Activated naive CD8-positive, alpha-beta T cell treated with anti-CD3 and anti-CD28 coated beads for 36 hours (primary cell): ENCODE results near the gene HCFC1R1. TPM values are rescaled to one million over a fixed set of nuclear protein-coding genes. Genes with fewer than 3 reads are reported as not detected.

Experiments used
- DNase-seq: peaks from one replicate; pipeline ENCODE4 v3.0.0; 2021
- H3K27ac Mint-ChIP-seq: one replicate; pipeline ENCODE4 v1.8.0; 2022; ENCODE audit warnings: mild to moderate bottlenecking, moderate library complexity, mixed read lengths
- H3K27me3 Mint-ChIP-seq: one replicate; pipeline ENCODE4 v1.8.0; 2022; ENCODE audit warnings: mild to moderate bottlenecking, mixed read lengths
- H3K36me3 Mint-ChIP-seq: one replicate; pipeline ENCODE4 v1.8.0; 2021; ENCODE audit warnings: mild to moderate bottlenecking, mixed read lengths
- H3K4me1 Mint-ChIP-seq: one replicate; pipeline ENCODE4 v1.8.0; 2021; ENCODE audit warnings: mixed read lengths
- H3K4me3 Mint-ChIP-seq: one replicate; pipeline ENCODE4 v1.8.0; 2022; ENCODE audit warnings: mild to moderate bottlenecking, moderate library complexity, mixed read lengths
- H3K9me3 Mint-ChIP-seq: one replicate; pipeline ENCODE4 v1.8.0; 2022; ENCODE audit warnings: mixed read lengths
- total RNA-seq, 2 experiments: library from RNA; stranded (reverse); gene quantifications; one replicate each; pipeline ENCODE4 v1.2.3, GENCODE V29; 2021

HCFC1R1 gene
- total RNA-seq, 2 experiments from 2014 or later, result 23.4 to 23.7 TPM

DNA sequence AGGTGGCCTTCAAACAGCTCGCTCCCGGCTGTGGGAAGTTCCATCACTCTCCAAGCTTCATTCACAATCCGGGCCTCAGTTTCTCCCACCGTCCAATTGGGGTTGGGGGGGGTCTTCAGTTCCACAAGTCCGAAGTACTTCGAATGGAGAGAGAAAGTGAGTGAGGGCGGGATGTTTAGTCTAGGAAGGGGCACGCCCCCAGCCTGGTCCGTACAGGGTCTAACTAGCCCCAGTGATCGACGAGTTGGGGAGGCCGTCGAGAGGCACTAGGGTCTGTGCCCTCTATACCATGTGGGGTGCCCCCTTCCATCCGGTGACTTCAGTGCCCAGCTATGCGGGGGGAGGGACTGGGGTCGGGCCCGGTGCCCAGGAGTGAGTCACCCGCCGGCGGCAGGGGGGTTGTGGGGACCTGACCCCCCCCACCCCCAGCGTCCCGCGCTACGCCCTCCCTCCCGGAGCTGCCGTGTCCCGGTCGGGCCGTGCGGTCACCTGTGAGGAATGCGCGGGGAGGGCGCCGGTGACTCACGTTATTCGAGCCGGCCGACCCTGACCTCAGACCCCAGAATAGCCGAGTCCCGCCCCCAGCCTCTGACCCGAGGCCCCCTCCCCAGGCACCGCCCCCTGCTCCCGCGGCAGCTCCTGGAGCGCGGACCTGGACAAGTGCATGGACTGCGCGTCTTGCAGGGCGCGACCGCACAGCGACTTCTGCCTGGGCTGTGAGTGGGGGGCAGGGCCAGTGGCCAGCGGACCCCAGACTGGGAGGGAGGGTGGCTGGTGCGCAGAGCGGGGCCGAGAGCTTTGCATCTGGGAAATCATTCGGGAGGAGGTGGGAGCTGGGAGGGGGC lies 2.9 kb downstream of the HCFC1R1 start:
- Mint-ChIP-seq H3K4me3 (peak overlapping the region; percentile 95), H3K36me3 (peaks cover 3% of the 10 kb centered on the region), H3K27ac (peak overlapping the region; percentile 98), H3K9me3 (no peaks in the 10 kb centered on the region), H3K27me3 (peaks cover 12% of the 10 kb centered on the region), H3K4me1 (peaks cover 40% of the 10 kb centered on the region)
- peak; percentile 48 for DNase-seq

GRCh38 chr16:3020247-3020603 lies 3.5 kb downstream of the HCFC1R1 start, which contains the start of gene TNFRSF12A:
Gene TNFRSF12A, plus strand, starts transcription at chr16:3020368. Its CDS starts 30 bp downstream, at chr16:3020398.
- Mint-ChIP-seq H3K4me3 (peak within 1 kb of the TSS; percentile 95), H3K27me3 (peaks cover 12% of the 10 kb centered on the region), H3K9me3 (no peaks in the 10 kb centered on the region), H3K4me1 (peaks cover 40% of the 10 kb centered on the region), H3K27ac (peak within 1 kb of the TSS; percentile 98), H3K36me3 (peaks cover 3% of the 10 kb centered on the region)
- DNase-seq, result peak; percentile 78

DNA sequence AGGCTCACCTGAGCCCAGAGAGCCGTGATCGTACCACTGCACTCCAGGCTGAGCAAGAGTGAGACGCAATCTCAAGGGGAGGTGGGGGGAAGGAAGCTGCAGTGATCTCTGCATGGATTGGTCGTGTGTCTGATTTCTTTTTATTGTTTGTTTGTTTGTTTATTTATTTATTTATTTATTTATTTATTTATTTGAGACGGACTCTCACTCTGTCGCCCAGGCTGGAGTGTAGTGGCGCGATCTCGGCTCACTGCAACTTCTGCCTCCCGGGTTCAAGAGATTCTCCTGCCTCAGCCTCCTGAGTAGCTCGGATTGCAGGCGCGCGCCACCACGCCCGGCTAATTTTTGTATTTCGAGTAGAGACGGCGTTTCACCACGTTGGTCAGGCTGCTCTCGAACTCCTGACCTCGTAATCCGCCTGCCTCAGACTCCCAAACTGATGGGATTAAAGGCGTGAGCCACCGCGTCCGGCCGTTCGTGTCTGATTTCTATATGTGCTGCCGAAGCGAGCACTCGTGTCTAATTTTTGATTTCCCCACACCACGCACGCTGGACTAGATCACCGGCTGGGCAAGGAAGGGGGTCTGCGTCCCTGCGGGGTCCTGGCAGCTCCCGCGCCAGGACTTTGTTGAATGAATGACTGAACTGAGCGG lies 4.0 kb downstream of the HCFC1R1 start:
- no peak for DNase-seq
- H3K36me3 Mint-ChIP-seq, result peaks cover 3% of the 10 kb centered on the region
- H3K4me3 Mint-ChIP-seq, result peak overlapping the region; percentile 82
- no peaks in the 10 kb centered on the region for H3K9me3 Mint-ChIP-seq
- H3K27me3 Mint-ChIP-seq, result peaks cover 12% of the 10 kb centered on the region
- H3K27ac Mint-ChIP-seq, result no peak overlapping the region
- peaks cover 40% of the 10 kb centered on the region for H3K4me1 Mint-ChIP-seq

GRCh38 chr16:3017794-3018506 lies 5.8 kb downstream of the HCFC1R1 start, which contains the start of gene CLDN6:
Gene CLDN6, minus strand, starts transcription at chr16:3018183. Its CDS starts 2,162 bp downstream, at chr16:3016021.
- no peak for DNase-seq
- H3K27me3 Mint-ChIP-seq, result peaks cover 17% of the 10 kb centered on the region
- peaks cover 30% of the 10 kb centered on the region for H3K4me1 Mint-ChIP-seq
- no peaks in the 10 kb centered on the region for H3K9me3 Mint-ChIP-seq
- H3K27ac Mint-ChIP-seq, result no peak within 1 kb of the TSS
- H3K4me3 Mint-ChIP-seq, result no peak within 1 kb of the TSS
- no peaks in the 10 kb centered on the region for H3K36me3 Mint-ChIP-seq

- no peak for DNase-seq
- H3K4me3 Mint-ChIP-seq, result no peak overlapping the region
- no peaks in the 10 kb centered on the region for H3K36me3 Mint-ChIP-seq
- peaks cover 23% of the 10 kb centered on the region for H3K27me3 Mint-ChIP-seq
- H3K9me3 Mint-ChIP-seq, result no peaks in the 10 kb centered on the region
- peaks cover 26% of the 10 kb centered on the region for H3K4me1 Mint-ChIP-seq
- H3K27ac Mint-ChIP-seq, result no peak overlapping the region
These were observed 6.4 kb downstream of the HCFC1R1 start for GRCh38 chr16:3017344-3017743.

- peaks cover 31% of the 10 kb centered on the region for H3K27me3 Mint-ChIP-seq
- no peaks in the 10 kb centered on the region for H3K9me3 Mint-ChIP-seq
- H3K36me3 Mint-ChIP-seq, result no peaks in the 10 kb centered on the region
- no peak overlapping the region for H3K4me3 Mint-ChIP-seq
- no peak overlapping the region for H3K27ac Mint-ChIP-seq
- H3K4me1 Mint-ChIP-seq, result peaks cover 14% of the 10 kb centered on the region
- no peak for DNase-seq
These were observed 7.7 kb downstream of the HCFC1R1 start for GRCh38 chr16:3015865-3016521.

- no peak for DNase-seq
- Mint-ChIP-seq H3K9me3 (no peaks in the 10 kb centered on the region), H3K27ac (no peak overlapping the region), H3K4me1 (peaks cover 9% of the 10 kb centered on the region), H3K36me3 (no peaks in the 10 kb centered on the region), H3K27me3 (peaks cover 31% of the 10 kb centered on the region), H3K4me3 (no peak overlapping the region)
These were observed 8.8 kb downstream of the HCFC1R1 start for GRCh38 chr16:3014971-3015370.

DNA sequence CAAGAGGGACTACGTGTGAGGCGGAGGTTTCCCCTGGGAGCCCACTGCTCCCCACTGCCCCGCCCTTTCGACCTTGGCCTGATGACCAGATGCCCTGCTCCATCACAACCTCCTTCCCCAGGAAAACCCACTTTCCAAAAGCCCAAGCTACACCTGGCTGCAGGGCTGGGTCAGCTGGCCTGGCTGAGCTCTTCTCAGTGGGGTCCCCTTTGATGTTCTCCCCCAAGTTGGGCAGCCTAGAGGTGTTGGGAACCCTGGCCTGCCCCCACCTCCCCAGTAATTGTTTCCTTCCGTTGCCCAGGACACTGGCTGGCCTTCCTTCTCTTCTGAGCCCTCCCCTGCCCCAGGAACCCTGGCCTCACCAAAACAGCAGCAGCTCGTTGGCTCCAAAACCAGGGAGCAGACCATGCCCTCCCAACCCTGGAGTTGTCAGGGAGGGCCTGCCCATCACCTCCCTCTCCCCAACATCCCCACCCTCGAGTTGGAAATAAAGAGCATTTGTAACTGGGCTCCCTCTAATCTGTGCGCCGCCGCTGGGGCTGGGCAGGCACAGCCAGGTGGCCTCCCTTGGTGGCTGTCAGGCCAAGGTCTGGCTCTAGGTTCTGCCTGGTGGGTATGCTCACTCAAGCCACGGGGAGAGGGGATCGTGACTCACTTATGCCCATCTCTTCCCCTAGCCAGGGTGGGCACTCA lies 9.6 kb downstream of the HCFC1R1 start:
- Mint-ChIP-seq H3K9me3 (no peaks in the 10 kb centered on the region), H3K4me3 (no peak overlapping the region), H3K27ac (no peak overlapping the region), H3K27me3 (peaks cover 31% of the 10 kb centered on the region), H3K4me1 (peaks cover 5% of the 10 kb centered on the region), H3K36me3 (no peaks in the 10 kb centered on the region)
- no peak for DNase-seq

GRCh38 chr16:3013491-3013951 lies 10.2 kb downstream of the HCFC1R1 start:
- no peak for DNase-seq
- Mint-ChIP-seq H3K27ac (no peak overlapping the region), H3K9me3 (no peaks in the 10 kb centered on the region), H3K4me1 (peaks cover 8% of the 10 kb centered on the region), H3K36me3 (no peaks in the 10 kb centered on the region), H3K27me3 (peaks cover 25% of the 10 kb centered on the region), H3K4me3 (no peak overlapping the region)

DNA sequence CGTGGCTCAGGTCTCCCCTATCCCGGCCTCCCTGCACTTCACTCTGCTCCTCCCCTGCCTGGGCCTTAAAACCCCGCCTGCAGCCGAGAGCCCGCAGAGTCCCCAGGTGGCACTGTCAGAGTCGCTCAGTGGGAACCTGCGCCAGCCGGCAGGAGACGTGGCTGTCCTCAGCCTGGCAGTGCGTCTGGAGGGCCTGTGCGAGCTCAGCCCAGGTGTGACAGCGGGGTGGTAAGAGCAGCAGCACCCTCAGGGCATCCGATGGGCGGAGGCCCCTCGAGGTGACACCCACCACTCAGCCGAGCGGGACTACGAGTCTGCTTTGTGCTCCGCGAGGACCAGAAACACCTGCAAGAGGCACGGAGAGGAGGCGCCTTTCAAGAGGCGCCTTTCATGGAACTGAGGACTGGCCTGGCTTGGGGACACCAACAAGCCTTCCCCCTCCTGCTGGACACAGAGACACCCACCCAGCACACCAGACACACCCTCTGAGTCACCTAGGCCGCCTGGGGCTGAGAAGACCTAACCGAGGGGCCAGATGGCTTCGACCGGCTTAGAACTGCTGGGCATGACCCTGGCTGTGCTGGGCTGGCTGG lies 10.8 kb downstream of the HCFC1R1 start, which contains the start of gene CLDN9:
Gene CLDN9 (plus strand): TSS at position 96 of the 593 bp plus-strand sequence. CDS start 440 bp downstream, at position 536.
- no peak within 1 kb of the TSS for H3K27ac Mint-ChIP-seq
- H3K9me3 Mint-ChIP-seq, result no peaks in the 10 kb centered on the region
- H3K4me3 Mint-ChIP-seq, result no peak within 1 kb of the TSS
- DNase-seq, result no peak
- peaks cover 19% of the 10 kb centered on the region for H3K27me3 Mint-ChIP-seq
- peaks cover 11% of the 10 kb centered on the region for H3K4me1 Mint-ChIP-seq
- H3K36me3 Mint-ChIP-seq, result no peaks in the 10 kb centered on the region

DNA sequence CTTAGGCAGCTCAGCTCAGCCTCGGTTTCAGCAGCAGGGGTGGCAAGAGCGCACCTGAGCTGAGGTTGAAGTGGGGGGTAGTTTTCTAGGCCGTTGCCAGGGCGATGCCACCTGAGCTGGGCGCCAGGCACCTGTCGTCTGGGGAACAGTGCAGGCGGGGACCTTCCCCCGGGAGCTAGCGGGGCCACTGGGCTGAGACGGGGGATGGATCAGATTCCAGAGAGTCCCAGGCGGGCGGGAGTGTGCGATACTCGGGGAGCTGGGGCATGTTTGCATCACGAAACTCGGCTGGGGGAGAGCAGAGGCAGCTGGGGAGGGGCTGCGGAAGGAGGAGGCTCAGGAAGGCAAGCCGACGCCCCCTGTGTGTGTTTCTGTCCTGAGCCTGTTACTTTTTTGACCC lies 11.5 kb downstream of the HCFC1R1 start:
- Mint-ChIP-seq H3K27me3 (peaks cover 19% of the 10 kb centered on the region), H3K4me1 (peaks cover 17% of the 10 kb centered on the region), H3K4me3 (no peak overlapping the region), H3K9me3 (no peaks in the 10 kb centered on the region), H3K27ac (no peak overlapping the region), H3K36me3 (no peaks in the 10 kb centered on the region)
- DNase-seq, result no peak

DNA sequence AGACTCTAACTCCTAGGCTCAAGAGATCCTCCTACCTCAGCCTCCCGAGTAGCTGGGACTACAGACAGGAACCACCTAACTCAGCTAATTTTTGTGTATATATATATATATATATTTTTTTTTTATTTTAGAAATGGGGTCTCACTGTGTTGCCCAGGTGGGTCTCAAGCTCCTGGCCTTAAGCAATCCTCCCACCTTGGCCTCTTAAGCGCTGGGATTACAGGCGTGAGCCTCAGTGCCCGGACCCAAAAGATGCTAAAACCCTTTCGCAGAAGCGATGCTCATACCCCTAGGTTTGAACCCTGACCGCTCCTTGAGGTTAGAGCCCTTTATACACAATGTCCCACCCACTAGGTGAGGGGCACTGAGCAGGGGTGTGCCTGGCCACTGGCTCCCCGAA lies 13.2 kb downstream of the HCFC1R1 start:
- Mint-ChIP-seq H3K4me3 (no peak overlapping the region), H3K27me3 (peaks cover 19% of the 10 kb centered on the region), H3K36me3 (no peaks in the 10 kb centered on the region), H3K4me1 (peaks cover 21% of the 10 kb centered on the region), H3K27ac (no peak overlapping the region), H3K9me3 (no peaks in the 10 kb centered on the region)
- no peak for DNase-seq

- Mint-ChIP-seq H3K4me3 (no peak overlapping the region), H3K27ac (no peak overlapping the region), H3K27me3 (peaks cover 24% of the 10 kb centered on the region), H3K9me3 (no peaks in the 10 kb centered on the region), H3K36me3 (no peaks in the 10 kb centered on the region), H3K4me1 (peaks cover 21% of the 10 kb centered on the region)
- DNase-seq, result no peak
These were observed 14.0 kb downstream of the HCFC1R1 start for GRCh38 chr16:3009568-3010390.
